ENCODE results near the gene DCUN1D2.

- TF ChIP-seq CTCF (IDR thresholded peaks at IDR 0.05), result no peak
- no peak for TF ChIP-seq POLR2A (IDR thresholded peaks at IDR 0.05)
Observed at GRCh38 chr13:113506025-113506685, 15.6 kb upstream of the DCUN1D2 start.
